PC-9 (cell line): ENCODE data around the gene DYNC1H1. TPM values are rescaled to one million over a fixed set of nuclear protein-coding genes. Genes with fewer than 3 reads are reported as not detected.

Experiments
- BruUV-seq: library from RNA; stranded (reverse); fragments of 400-500 nt; replicated peaks from 2 replicates; lab custom pipeline; 2021; lab: Mats Ljungman, UMichigan
- CTCF ChIA-PET: fragments of 300-600 bp; sonication (Branson Sonifier 250); formaldehyde crosslinking; loops from one replicate; lab custom pipeline; 2022; ENCODE audit warnings: antibody characterized with exemption; lab: Charles Lee
- POLR2A ChIA-PET: fragments of 300-600 bp; sonication (Branson Sonifier 250); formaldehyde crosslinking; loops from one replicate; lab custom pipeline; 2022; ENCODE audit warnings: antibody characterized with exemption; ENCODE audit not compliant: unreplicated experiment; lab: Charles Lee
- DNase-seq, 2 experiments: peaks; one replicate each; pipeline versions ENCODE4 v3.0.0 to v3.0.0-alpha.2; 2015 to 2022; ENCODE audit warnings: mixed read lengths in 1 of 2
- H2AFZ ChIP-seq: fragments of 200-600 bp; sonication (generic); 2 replicates; pipeline ENCODE4 v1.8.1; 2017; ENCODE audit warnings: antibody characterized with exemption
- H3F3A ChIP-seq: fragments of 200-600 bp; sonication (generic); 2 replicates; pipeline ENCODE4 v1.8.1; 2017; ENCODE audit warnings: antibody characterized with exemption, mild to moderate bottlenecking, low read depth; ENCODE audit not compliant: insufficient read depth
- H3K27ac ChIP-seq: fragments of 200-600 bp; sonication (generic); 2 replicates; pipeline ENCODE4 v1.6.1; 2016; ENCODE audit warnings: mixed run types
- H3K27me3 ChIP-seq: fragments of 200-600 bp; sonication (generic); 2 replicates; pipeline ENCODE4 v1.6.1; 2016; ENCODE audit warnings: low read depth, mixed run types; ENCODE audit not compliant: insufficient read depth
- H3K36me3 ChIP-seq: fragments of 200-600 bp; sonication (generic); 2 replicates; pipeline ENCODE4 v1.6.1; 2016; ENCODE audit warnings: low read depth, mixed run types
- H3K4me1 ChIP-seq: fragments of 200-600 bp; sonication (generic); replicated peaks from 2 replicates; pipeline ENCODE4 v1.6.1; 2016; ENCODE audit warnings: mixed run types; ENCODE audit not compliant: insufficient read depth
- H3K4me2 ChIP-seq: fragments of 200-600 bp; sonication (generic); 2 replicates; pipeline ENCODE4 v1.6.1; 2017; ENCODE audit warnings: mixed run types
- H3K4me3 ChIP-seq: fragments of 200-600 bp; sonication (generic); 2 replicates; pipeline ENCODE4 v1.6.1; 2016; ENCODE audit warnings: mixed run types
- H3K79me2 ChIP-seq: fragments of 200-600 bp; sonication (generic); 2 replicates; pipeline ENCODE4 v1.6.1; 2017; ENCODE audit warnings: low read depth, mixed run types
- H3K9me2 ChIP-seq: fragments of 200-600 bp; sonication (generic); 2 replicates; pipeline ENCODE4 v1.8.1; 2017; ENCODE audit warnings: mild to moderate bottlenecking; ENCODE audit not compliant: insufficient read depth
- H3K9me3 ChIP-seq: fragments of 200-600 bp; sonication (generic); 2 replicates; pipeline ENCODE4 v1.8.1; 2016; ENCODE audit warnings: low read depth; ENCODE audit not compliant: insufficient read depth
- H4K20me1 ChIP-seq: fragments of 200-600 bp; sonication (generic); 2 replicates; pipeline ENCODE4 v1.8.1; 2017; ENCODE audit not compliant: insufficient read depth
- CTCF ChIP-seq: fragments of 200-600 bp; sonication (generic); conservative IDR thresholded peaks from 2 replicates; pipeline ENCODE4 v1.6.1; 2017; ENCODE audit warnings: mixed run types, antibody characterized with exemption, mild to moderate bottlenecking, moderate library complexity
- EZH2 ChIP-seq: fragments of 200-600 bp; sonication (generic); IDR thresholded peaks from 2 replicates; pipeline ENCODE4 v1.8.0; 2017; ENCODE audit warnings: antibody characterized with exemption, low read depth
- intact Hi-C: fragments of 100-400 bp; cut with micrococcal nuclease; formaldehyde crosslinking; loops from one replicate; pipeline ENCODE4 v1.10.0; 2022; ENCODE audit not compliant: unreplicated experiment
- total RNA-seq: library from RNA; stranded (reverse); gene quantifications from 2 replicates; pipeline ENCODE4 v1.2.3, GENCODE V29; 2021

DYNC1H1 gene
- total RNA-seq, 1 experiment from 2014 or later = 1,268 TPM

- no peak for TF ChIP-seq CTCF
- no peak for TF ChIP-seq EZH2
- H3K9me3 ChIP-seq = no peaks in the 10 kb centered on the region
- no peaks in the 10 kb centered on the region for H3K27me3 ChIP-seq
- peaks cover 7% of the 10 kb centered on the region; the same call in 1 of the 2 replicates for H4K20me1 ChIP-seq
- H3F3A ChIP-seq = peaks cover 73% of the 10 kb centered on the region
- intact Hi-C loops = loop anchor here (1.0 to 5.0 kb wide), 7 partner anchors 7 to 828 kb away; no protein-coding TSS in a partner anchor
- no TSS peak for BruUV-seq
- H3K27ac ChIP-seq = peak overlapping the region; percentile 88
- peaks cover 85% of the 10 kb centered on the region for H3K79me2 ChIP-seq
- peak overlapping the region; percentile 63 for H3K4me2 ChIP-seq
- POLR2A ChIA-PET = no interaction called here
- peak overlapping the region; percentile 5; the same call in 1 of the 2 replicates for H3K4me3 ChIP-seq
- no peaks in the 10 kb centered on the region for H3K9me2 ChIP-seq
- peaks cover 83% of the 10 kb centered on the region for H3K36me3 ChIP-seq
- no peak for DNase-seq
- peaks cover 55% of the 10 kb centered on the region for H3K4me1 ChIP-seq
- CTCF ChIA-PET = no interaction called here
- no peak overlapping the region for H2AFZ ChIP-seq
Measured at GRCh38 chr14:101979666-101980065, 15.3 kb downstream of the DYNC1H1 start.

GRCh38 chr14:101980251-101980650, 15.9 kb downstream of the DYNC1H1 start:
- intact Hi-C loops = loop anchor here (1.0 to 5.0 kb wide), 6 partner anchors 8 to 273 kb away; no protein-coding TSS in a partner anchor
- peaks cover 79% of the 10 kb centered on the region for H3K79me2 ChIP-seq
- peak overlapping the region; percentile 63 for H3K4me2 ChIP-seq
- DNase-seq = peak in 1 of 2 experiments; percentile 70
- BruUV-seq = no TSS peak
- H3K4me3 ChIP-seq = peak overlapping the region; percentile 5; the same call in 1 of the 2 replicates
- H3K36me3 ChIP-seq = peaks cover 84% of the 10 kb centered on the region
- ChIA-PET POLR2A (interaction anchor here (0.6 to 1.2 kb wide), 3 partner anchors 15 to 71 kb away, joined by 4 to 16 read pairs (median 4); no protein-coding TSS in a partner anchor), CTCF (interaction anchor here (0.5 to 1.0 kb wide), 3 partner anchors 34 to 732 kb away, joined by 4 to 19 read pairs (median 9); no protein-coding TSS in a partner anchor)
- no peaks in the 10 kb centered on the region for H3K9me2 ChIP-seq
- H4K20me1 ChIP-seq = peaks cover 7% of the 10 kb centered on the region; the same call in 1 of the 2 replicates
- no peak for TF ChIP-seq CTCF
- peaks cover 54% of the 10 kb centered on the region for H3K4me1 ChIP-seq
- peaks cover 70% of the 10 kb centered on the region for H3F3A ChIP-seq
- H2AFZ ChIP-seq = no peak overlapping the region
- H3K27ac ChIP-seq = peak overlapping the region; percentile 88
- no peaks in the 10 kb centered on the region for H3K27me3 ChIP-seq
- H3K9me3 ChIP-seq = no peaks in the 10 kb centered on the region

GRCh38 chr14:101980700-101981099, 16.3 kb downstream of the DYNC1H1 start:
- Histone ChIP-seq H3K27ac (peak overlapping the region; percentile 88), H3K9me3 (no peaks in the 10 kb centered on the region), H3K4me2 (peak overlapping the region; percentile 63), H3K27me3 (no peaks in the 10 kb centered on the region), H3K9me2 (no peaks in the 10 kb centered on the region), H2AFZ (no peak overlapping the region), H3K79me2 (peaks cover 79% of the 10 kb centered on the region), H3K36me3 (peaks cover 85% of the 10 kb centered on the region), H3K4me1 (peaks cover 54% of the 10 kb centered on the region), H3K4me3 (peak overlapping the region; percentile 5; the same call in 1 of the 2 replicates), H3F3A (peaks cover 75% of the 10 kb centered on the region), H4K20me1 (peaks cover 11% of the 10 kb centered on the region; the same call in 1 of the 2 replicates)
- intact Hi-C loops = loop anchor here (1.0 to 5.0 kb wide), 6 partner anchors 8 to 273 kb away; no protein-coding TSS in a partner anchor
- ChIA-PET POLR2A (interaction anchor here (0.6 to 1.2 kb wide), 4 partner anchors 15 to 92 kb away, joined by 4 to 16 read pairs (median 6); no protein-coding TSS in a partner anchor), CTCF (interaction anchor here (0.5 to 1.0 kb wide), 3 partner anchors 34 to 732 kb away, joined by 4 to 19 read pairs (median 9); no protein-coding TSS in a partner anchor)
- TF ChIP-seq CTCF (no peak), EZH2 (no peak)
- DNase-seq = peak; percentile 95 to 100
- BruUV-seq = no TSS peak
